H9 (cell line): ENCODE measurements around the gene CSMD2. TPM values are rescaled to one million over a fixed set of nuclear protein-coding genes. Genes with fewer than 3 reads are reported as not detected.

Experiments
- DNase-seq: peaks from one replicate; pipeline ENCODE4 v3.0.0-alpha.2; 2017
- H2AFZ ChIP-seq: one replicate; pipeline ENCODE4 v1.6.1; 2013; ENCODE audit warnings: mild to moderate bottlenecking, low read length, control low read depth, moderate library complexity
- H2AK5ac ChIP-seq: 2 replicates; pipeline ENCODE4 v1.6.1; 2013; ENCODE audit warnings: low read length, control low read depth, mixed read lengths; ENCODE audit not compliant: insufficient read length
- H2BK120ac ChIP-seq: one replicate; pipeline ENCODE4 v1.6.1; 2013; ENCODE audit warnings: low read depth, mild to moderate bottlenecking, low read length, control low read depth, inconsistent platforms; ENCODE audit not compliant: poor library complexity, severe bottlenecking
- H2BK12ac ChIP-seq: 2 replicates; pipeline ENCODE4 v1.6.1; 2013; ENCODE audit warnings: low read length, control low read depth, mixed read lengths, low read depth; ENCODE audit not compliant: insufficient read length
- H2BK15ac ChIP-seq: 2 replicates; pipeline ENCODE4 v1.6.1; 2013; ENCODE audit warnings: low read depth, low read length, control low read depth
- H2BK20ac ChIP-seq: one replicate; pipeline ENCODE4 v1.6.1; 2013; ENCODE audit warnings: low read depth, mild to moderate bottlenecking, low read length, control low read depth, inconsistent platforms; ENCODE audit not compliant: poor library complexity, severe bottlenecking
- H2BK5ac ChIP-seq: 2 replicates; pipeline ENCODE4 v1.6.1; 2013; ENCODE audit warnings: low read length, control low read depth, mixed read lengths; ENCODE audit not compliant: insufficient read length
- H3K14ac ChIP-seq: 2 replicates; pipeline ENCODE4 v1.6.1; 2013; ENCODE audit warnings: low read length, control low read depth; ENCODE audit not compliant: insufficient read depth
- H3K18ac ChIP-seq: 2 replicates; pipeline ENCODE4 v1.6.1; 2013; ENCODE audit warnings: low read depth, mild to moderate bottlenecking, mixed read lengths, low read length, control low read depth; ENCODE audit not compliant: insufficient read length
- H3K23ac ChIP-seq: 2 replicates; pipeline ENCODE4 v1.6.1; 2013; ENCODE audit warnings: low read length, control low read depth, mixed read lengths, low read depth; ENCODE audit not compliant: insufficient read length
- H3K23me2 ChIP-seq: 2 replicates; pipeline ENCODE4 v1.6.1; 2013; ENCODE audit warnings: low read depth, mild to moderate bottlenecking, mixed read lengths, low read length, control low read depth; ENCODE audit not compliant: insufficient read length, poor library complexity, severe bottlenecking
- H3K27ac ChIP-seq: 2 replicates; pipeline ENCODE4 v1.5.1; 2013; ENCODE audit warnings: low read length, control low read depth, mixed read lengths, low read depth; ENCODE audit not compliant: insufficient read length
- H3K27me3 ChIP-seq: 2 replicates; pipeline ENCODE4 v1.6.1; 2013; ENCODE audit warnings: low read length, control low read depth, inconsistent platforms; ENCODE audit not compliant: insufficient read depth
- H3K4ac ChIP-seq: 2 replicates; pipeline ENCODE4 v1.6.1; 2013; ENCODE audit warnings: low read depth, mild to moderate bottlenecking, control low read depth, inconsistent platforms, low read length, moderate library complexity
- H3K4me1 ChIP-seq: 2 replicates; pipeline ENCODE4 v1.6.1; 2013; ENCODE audit warnings: low read length, control low read depth, inconsistent platforms; ENCODE audit not compliant: insufficient read depth
- H3K4me2 ChIP-seq: 2 replicates; pipeline ENCODE4 v1.6.1; 2013; ENCODE audit warnings: low read length, control low read depth, mixed read lengths; ENCODE audit not compliant: insufficient read length, insufficient read depth
- H3K56ac ChIP-seq: 2 replicates; pipeline ENCODE4 v1.6.1; 2013; ENCODE audit warnings: low read depth, mild to moderate bottlenecking, mixed read lengths, low read length, control low read depth; ENCODE audit not compliant: insufficient read length
- H3K79me1 ChIP-seq: 2 replicates; pipeline ENCODE4 v1.6.1; 2013; ENCODE audit warnings: low read depth, mild to moderate bottlenecking, moderate library complexity, low read length, control low read depth, inconsistent platforms; ENCODE audit not compliant: insufficient read depth, poor library complexity, severe bottlenecking
- H3K79me2 ChIP-seq: 2 replicates; pipeline ENCODE4 v1.6.1; 2013; ENCODE audit warnings: low read length, control low read depth, inconsistent platforms; ENCODE audit not compliant: insufficient read depth
- H3K9ac ChIP-seq: 2 replicates; pipeline ENCODE4 v1.6.1; 2013; ENCODE audit warnings: low read length, control low read depth, mixed read lengths; ENCODE audit not compliant: insufficient read length; ENCODE audit errors: extremely low read depth
- H3K9me3 ChIP-seq: one replicate; pipeline ENCODE4 v1.6.1; 2013; ENCODE audit warnings: low read depth, low read length, inconsistent platforms; ENCODE audit not compliant: control insufficient read depth
- H3T11ph ChIP-seq: one replicate; pipeline ENCODE4 v1.6.1; 2013; ENCODE audit warnings: mild to moderate bottlenecking, low read length, control low read depth, inconsistent platforms
- H4K20me1 ChIP-seq: one replicate; pipeline ENCODE4 v1.6.1; 2013; ENCODE audit not compliant: control insufficient read depth, insufficient read length, insufficient read depth
- H4K5ac ChIP-seq: 2 replicates; pipeline ENCODE4 v1.6.1; 2013; ENCODE audit warnings: low read depth, mild to moderate bottlenecking, mixed read lengths, low read length, control low read depth; ENCODE audit not compliant: insufficient read length
- H4K8ac ChIP-seq: replicated peaks from 2 replicates; pipeline ENCODE4 v1.6.1; 2013; ENCODE audit warnings: low read length, control low read depth, mixed read lengths, low read depth; ENCODE audit not compliant: insufficient read length
- H4K91ac ChIP-seq: 2 replicates; pipeline ENCODE4 v1.6.1; 2013; ENCODE audit warnings: low read depth, mild to moderate bottlenecking, moderate library complexity, mixed read lengths, low read length, control low read depth; ENCODE audit not compliant: insufficient read length
- H3K27ac Mint-ChIP-seq, 3 experiments: 2 replicates in 2 of 3; 3 replicates in 1 of 3; pipeline ENCODE4 v1.8.0; 2020 to 2021; ENCODE audit warnings: mixed read lengths in 3 of 3, mild to moderate bottlenecking in 1 of 3, moderate library complexity in 1 of 3
- H3K27me3 Mint-ChIP-seq: 2 replicates; pipeline ENCODE4 v1.8.0; 2021; ENCODE audit warnings: low read depth, mild to moderate bottlenecking, moderate library complexity, mixed read lengths
- H3K36me3 Mint-ChIP-seq, 3 experiments: 2 replicates in 2 of 3; 3 replicates in 1 of 3; pipeline ENCODE4 v1.8.0; 2020 to 2021; ENCODE audit warnings: low read depth in 3 of 3, mixed read lengths in 3 of 3; ENCODE audit not compliant: insufficient read depth in 1 of 3
- H3K4me1 Mint-ChIP-seq, 2 experiments: 2 replicates each; pipeline ENCODE4 v1.8.0; 2020; ENCODE audit warnings: mixed read lengths in 2 of 2
- H3K4me3 Mint-ChIP-seq, 2 experiments: 2 replicates in 1 of 2; 3 replicates in 1 of 2; pipeline ENCODE4 v1.8.0; 2020 to 2021; ENCODE audit warnings: mild to moderate bottlenecking in 2 of 2, mixed read lengths in 2 of 2, moderate library complexity in 1 of 2
- H3K9me3 Mint-ChIP-seq, 2 experiments: 2 replicates in 1 of 2; 3 replicates in 1 of 2; pipeline ENCODE4 v1.8.0; 2020; ENCODE audit warnings: mild to moderate bottlenecking in 2 of 2, mixed read lengths in 2 of 2, moderate library complexity in 1 of 2
- CTCF ChIP-seq: fragments of 200-600 bp; sonication (generic); conservative IDR thresholded peaks from 3 replicates; pipeline ENCODE4 v1.8.0; 2021; ENCODE audit warnings: antibody characterized with exemption, mild to moderate bottlenecking
- whole genome bisulfite sequencing: extraction: QIAGEN DNeasy Blood & Tissue Kit; methylation state at CpG from one replicate; pipeline ENCODE4 v1.1.7; 2013; ENCODE audit warnings: missing lambda C conversion rate, low lambda C conversion rate, mixed read lengths; ENCODE audit not compliant: insufficient read length; ENCODE audit errors: extremely low coverage; 5-methylcytosine and 5-hydroxymethylcytosine counted together
- total RNA-seq: library from RNA; stranded (reverse); gene quantifications from 2 replicates; pipeline ENCODE4 v1.2.1, GENCODE V29; 2021

The CSMD2 gene
- total RNA-seq, 1 experiment from 2014 or later, result 6.4 TPM

DNA sequence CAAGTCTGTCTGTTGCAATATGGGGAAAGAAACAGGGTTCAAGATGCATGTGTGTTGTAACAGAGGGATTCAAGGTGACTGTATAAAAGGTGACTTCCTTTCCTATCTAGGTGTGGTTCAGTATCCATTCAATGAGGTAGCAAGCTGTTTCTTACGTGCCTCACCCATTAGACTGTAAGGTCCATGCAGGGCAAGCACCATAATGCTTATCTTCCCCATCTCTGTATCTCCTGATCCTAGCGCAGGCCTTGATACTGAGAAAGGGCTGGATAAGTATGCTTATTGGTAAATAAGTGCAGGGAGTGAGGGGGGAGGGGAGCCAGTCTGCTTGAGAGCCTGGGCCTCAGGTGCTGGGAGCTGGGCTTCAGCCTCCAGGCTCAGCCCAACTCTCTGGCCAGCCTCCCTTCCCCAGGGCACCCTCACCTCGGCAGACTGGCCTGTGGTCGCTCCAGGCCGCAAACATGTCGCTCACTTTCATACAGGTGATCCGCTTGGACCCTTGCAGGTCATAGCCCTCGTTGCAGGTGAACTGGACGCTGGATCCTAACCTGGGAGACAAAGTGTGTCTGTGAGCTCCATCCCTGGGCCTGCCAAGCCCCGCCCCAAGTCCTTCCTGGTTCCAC, 345.6 kb downstream of the CSMD2 start:
- Histone ChIP-seq H3K4ac (no peak overlapping the region), H3K79me2 (no peaks in the 10 kb centered on the region), H4K5ac (no peak overlapping the region), H3K4me2 (no peak overlapping the region), H3K23me2 (no peaks in the 10 kb centered on the region), H2BK20ac (no peak overlapping the region), H3K23ac (no peak overlapping the region), H2BK12ac (no peak overlapping the region), H3K4me1 (no peaks in the 10 kb centered on the region), H2BK120ac (no peak overlapping the region), H3K14ac (no peak overlapping the region), H4K91ac (no peak overlapping the region), H3K27ac (no peak overlapping the region), H2BK5ac (no peak overlapping the region), H2AFZ (no peak overlapping the region), H3K79me1 (no peaks in the 10 kb centered on the region), H4K20me1 (no peaks in the 10 kb centered on the region), H2BK15ac (no peak overlapping the region), H3K56ac (no peak overlapping the region), H2AK5ac (no peak overlapping the region), H3K9me3 (no peaks in the 10 kb centered on the region), H3K27me3 (no peaks in the 10 kb centered on the region), H3K18ac (no peak overlapping the region), H3T11ph (no peak overlapping the region), H4K8ac (no peak overlapping the region), H3K9ac (no peak overlapping the region)
- peaks cover 0 to 4% (median 0%) of the 10 kb centered on the region in 3 experiments; a peak in 2 of 7 replicates for H3K36me3 Mint-ChIP-seq
- WGBS, result no CpG with 5 or more reads among the region's 10 CpGs
- H3K27me3 Mint-ChIP-seq, result no peaks in the 10 kb centered on the region; the same call in 1 of the 2 replicates
- H3K4me3 Mint-ChIP-seq, result no peak overlapping the region
- peaks cover 0 to 2% of the 10 kb centered on the region in 2 experiments; a peak in 1 of 4 replicates for H3K4me1 Mint-ChIP-seq
- H3K9me3 Mint-ChIP-seq, result no peaks in the 10 kb centered on the region
- TF ChIP-seq CTCF, result no peak
- no peak for DNase-seq
- H3K27ac Mint-ChIP-seq, result no peak overlapping the region
